UCSD-AML1 (cell line): ENCODE results near the gene ULK4.
"Not testable (repeated sequence)": the region's sequence is repeated elsewhere in the genome, so short reads cannot be mapped to it uniquely, and the experiment has no call there.

Experiments
- DNase-seq: peaks from one replicate; lab custom pipeline; 2025; ENCODE audit not compliant: unreplicated experiment; lab: John Stamatoyannopoulos, UW

The ULK4 gene

GRCh38 chr3:41508063-41508696 lies 453.7 kb downstream of the ULK4 start:
- DNase-seq: no peak

DNA sequence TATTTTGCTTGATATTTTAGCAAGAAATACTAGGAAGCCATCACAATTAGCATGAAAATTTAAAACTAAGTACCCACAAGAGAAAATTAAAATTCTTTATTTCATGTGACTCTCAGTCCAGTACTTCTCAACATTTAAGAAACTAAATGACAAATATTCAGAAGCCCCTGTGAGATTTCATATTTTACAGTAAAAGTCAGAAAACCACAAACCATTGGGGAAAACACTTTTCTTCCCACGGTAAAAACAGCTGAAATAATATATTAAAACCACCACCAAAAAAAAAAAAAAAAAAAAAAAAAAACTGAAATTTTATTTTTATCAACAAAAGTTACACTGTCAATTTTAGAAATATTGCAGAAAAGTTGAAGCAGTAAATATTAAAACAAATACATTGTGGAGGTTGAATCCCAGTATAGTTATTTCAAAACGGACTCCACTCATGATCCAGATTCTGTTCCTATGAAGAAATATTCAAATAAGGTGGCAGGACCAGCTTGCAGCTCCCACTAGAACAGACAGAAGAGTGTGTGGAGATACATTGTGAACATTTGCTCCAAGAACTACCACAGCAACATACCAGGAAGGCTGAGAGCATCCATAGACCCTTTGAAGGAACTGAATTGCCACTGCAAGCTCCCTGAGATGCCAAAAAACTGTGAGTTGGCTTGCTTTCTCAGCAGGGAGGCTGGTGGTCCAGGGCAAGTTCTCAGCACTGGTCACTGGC lies 454.4 kb downstream of the ULK4 start:
- no peak for DNase-seq

DNA sequence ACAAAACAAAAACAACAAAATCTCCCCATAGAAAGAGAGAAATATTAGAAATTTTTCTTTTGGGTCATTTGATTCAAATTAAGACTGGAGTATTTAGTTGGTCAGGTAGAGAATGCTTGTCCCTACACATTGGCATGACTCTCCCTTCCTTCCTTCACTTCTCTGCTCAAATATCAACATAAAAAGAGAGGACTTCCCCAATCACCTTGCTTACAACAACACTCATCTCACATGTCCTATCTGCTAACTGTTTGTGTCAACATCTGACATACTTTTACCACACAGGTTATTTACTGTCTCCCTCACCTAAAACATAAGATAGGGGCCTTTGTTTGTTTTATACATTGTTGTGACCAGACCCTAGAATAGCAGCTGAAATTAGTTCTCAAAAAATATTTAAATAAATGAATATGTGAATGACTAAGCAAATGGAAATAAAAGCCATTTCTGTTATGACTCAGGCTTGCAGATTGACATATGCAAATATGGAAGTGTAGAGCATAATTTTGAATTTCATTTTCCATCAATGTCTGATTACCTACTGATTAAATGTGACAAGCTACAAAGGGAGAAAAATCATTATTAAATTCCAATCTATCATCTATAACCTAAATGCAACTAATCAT lies 457.8 kb downstream of the ULK4 start:
- no peak for DNase-seq

DNA sequence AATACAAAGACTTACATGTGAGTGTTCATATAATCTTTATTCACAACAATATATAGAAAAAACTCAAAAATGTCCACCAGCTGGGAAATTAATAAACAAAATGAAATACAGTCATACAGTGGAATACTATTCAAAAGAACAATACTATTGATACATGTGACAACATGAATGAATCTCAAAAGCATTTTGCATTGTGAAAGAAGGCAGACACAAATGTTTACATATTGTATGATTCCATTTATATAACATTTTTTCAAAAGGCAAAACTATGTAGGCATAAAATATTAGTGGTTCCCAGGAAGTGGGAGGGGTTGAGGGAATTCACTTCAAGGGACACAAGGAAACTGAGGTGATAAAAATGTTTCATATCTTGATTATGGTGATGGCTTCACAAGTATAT lies 459.4 kb downstream of the ULK4 start:
- no peak for DNase-seq

DNA sequence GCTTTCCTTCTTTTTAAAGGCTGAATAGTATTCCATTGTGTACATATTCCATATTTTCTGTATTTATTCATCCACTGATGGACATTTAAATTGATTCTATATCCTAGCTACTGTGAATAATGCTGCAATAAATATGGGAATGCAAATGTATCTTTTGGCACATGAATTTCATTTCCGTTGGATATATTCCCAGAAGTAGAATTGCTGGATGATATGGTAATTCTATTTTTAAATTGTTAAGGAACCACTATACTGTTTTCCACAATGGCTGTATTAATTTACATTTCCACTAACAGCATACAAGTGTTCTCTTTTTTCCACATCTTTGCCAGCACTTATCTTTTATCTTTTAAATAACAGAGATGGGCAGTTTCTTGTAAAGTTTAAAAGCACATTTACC lies 459.9 kb downstream of the ULK4 start:
- DNase-seq: no peak

DNA sequence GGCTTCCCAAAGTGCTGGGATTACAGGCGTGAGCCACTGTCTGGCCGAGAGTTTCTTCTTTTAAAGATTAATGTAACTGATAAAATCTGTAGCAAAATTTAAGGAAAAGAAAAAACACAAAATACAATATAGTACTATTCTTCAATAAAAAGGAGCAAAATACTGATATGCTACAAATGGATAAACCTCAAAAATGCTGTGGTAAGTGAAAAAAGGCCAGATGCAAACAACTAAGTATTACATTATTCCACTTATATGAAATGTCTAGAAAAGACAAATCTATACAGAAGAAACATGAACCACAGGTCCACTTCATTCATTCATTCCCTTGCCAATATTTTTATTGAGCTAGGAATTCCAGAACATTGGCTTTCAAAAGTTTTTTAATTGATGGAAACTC lies 463.1 kb downstream of the ULK4 start:
- no peak for DNase-seq

GRCh38 chr3:41490360-41490759 lies 471.5 kb downstream of the ULK4 start:
- DNase-seq: no peak

GRCh38 chr3:41489231-41489630 lies 472.7 kb downstream of the ULK4 start:
- DNase-seq: no peak

GRCh38 chr3:41488501-41488900 lies 473.4 kb downstream of the ULK4 start:
- DNase-seq: no peak

DNA sequence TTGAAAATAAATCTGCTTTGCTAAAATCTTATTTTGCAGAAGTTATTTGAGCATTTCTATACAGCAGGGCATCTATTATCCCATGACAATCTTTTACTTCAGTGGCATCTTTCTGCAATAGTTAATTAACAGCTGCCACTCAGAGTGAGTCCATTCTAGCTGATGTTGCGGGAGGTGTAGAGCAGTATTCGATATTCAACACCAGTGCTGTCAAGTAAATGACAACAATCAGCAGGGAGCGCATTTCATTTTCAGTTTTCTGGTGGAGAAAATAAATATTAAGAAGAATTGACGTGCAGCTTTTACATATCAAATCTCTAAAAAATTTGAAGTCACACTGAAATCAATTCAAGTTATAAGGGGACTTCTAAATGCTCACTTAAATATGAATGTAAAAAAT lies 476.4 kb downstream of the ULK4 start:
- no peak for DNase-seq

GRCh38 chr3:41482134-41482533 lies 479.8 kb downstream of the ULK4 start:
- no peak for DNase-seq

DNA sequence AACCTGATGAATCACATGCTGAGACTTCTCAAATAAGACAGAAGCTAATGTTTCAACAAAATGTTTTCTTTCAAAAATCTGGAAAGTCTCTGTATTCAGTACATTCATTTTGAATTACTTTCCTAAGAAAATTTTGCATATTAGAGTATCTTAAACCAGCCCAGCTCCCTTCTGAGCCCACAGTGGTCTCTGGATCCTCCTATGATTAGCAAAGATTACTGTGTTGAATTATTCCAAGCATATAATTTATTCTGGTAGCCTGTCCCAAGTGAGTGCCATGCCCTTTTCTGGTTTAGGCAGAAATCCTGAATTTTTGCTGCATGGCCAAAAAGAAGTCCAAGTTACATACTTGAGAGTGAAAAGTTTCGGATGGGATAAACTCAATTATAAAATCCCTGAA lies 483.6 kb downstream of the ULK4 start:
- DNase-seq: no peak

GRCh38 chr3:41477399-41478014 lies 484.4 kb downstream of the ULK4 start:
- DNase-seq: no peak

- DNase-seq: no peak
Observed at GRCh38 chr3:41469083-41469482, 492.8 kb downstream of the ULK4 start.

- DNase-seq: no peak
Observed at GRCh38 chr3:41467481-41467880, 494.4 kb downstream of the ULK4 start.

DNA sequence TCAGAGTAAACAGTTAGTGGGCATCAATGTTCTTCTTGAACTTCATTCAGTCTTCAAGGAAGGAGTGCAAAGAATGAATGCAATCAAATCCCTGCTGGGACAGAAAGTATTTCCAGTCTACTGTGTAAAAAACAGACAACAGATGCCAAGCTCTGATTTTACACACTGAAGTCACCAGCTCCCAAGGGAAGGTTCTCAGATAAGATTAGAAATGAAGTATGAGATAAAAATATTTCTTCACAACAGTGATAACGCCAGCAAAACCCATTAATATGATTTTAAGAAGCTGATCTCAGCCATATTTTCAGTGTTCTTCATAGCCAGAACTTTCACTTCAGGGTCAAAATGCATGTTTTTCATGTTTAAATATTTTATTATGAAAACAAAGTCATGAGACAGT lies 497.0 kb downstream of the ULK4 start:
- no peak for DNase-seq

DNA sequence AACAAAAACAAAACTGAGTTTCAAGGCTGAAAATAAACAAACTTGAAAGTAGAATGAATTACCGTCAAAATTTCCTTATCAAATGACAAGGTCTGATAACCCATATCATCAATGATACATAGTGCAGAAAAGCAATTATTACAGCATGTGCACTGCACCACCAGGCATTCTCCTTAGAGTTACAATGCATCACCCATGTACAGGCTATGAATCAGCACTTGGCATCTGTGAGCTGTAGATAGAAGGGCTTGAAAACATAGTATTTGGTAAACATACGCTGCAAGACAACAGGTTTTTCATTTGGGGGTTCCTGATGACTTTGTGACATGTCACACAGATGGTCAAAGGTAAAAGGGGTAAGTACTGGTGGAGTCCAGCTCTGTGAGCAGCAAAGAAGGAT lies 497.5 kb downstream of the ULK4 start:
- no peak for DNase-seq

DNA sequence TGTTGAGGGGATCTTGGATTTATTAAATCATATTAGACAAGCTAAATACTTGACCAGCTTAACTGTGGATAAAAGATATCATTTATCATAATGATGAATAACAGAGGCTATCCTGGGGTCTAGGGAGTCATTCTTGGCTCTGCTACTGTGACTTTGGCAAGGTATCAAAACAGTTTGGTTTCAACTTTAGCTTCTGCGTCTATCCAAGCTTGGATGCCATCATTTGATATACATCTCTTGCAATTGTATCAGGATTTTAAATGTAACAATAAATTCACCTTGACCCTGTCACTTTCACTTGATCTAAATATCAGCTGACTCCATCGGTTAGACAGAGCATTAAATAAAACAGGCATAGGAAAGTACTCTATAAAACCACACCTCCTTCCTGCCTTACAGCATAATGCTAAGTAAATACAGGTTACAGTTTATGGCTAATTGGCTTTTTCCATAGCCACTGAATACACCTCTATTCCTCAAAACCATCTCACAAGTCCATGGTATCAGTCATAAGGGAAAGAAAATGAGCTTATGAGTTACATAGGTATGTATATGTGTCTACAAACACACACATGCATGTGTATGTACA lies 499.7 kb downstream of the ULK4 start:
- no peak for DNase-seq

GRCh38 chr3:41460736-41461135 lies 501.2 kb downstream of the ULK4 start:
- DNase-seq: no peak

- no peak for DNase-seq
Observed at GRCh38 chr3:41457176-41457575, 504.7 kb downstream of the ULK4 start.

- no peak for DNase-seq
Observed at GRCh38 chr3:41456162-41456561, 505.7 kb downstream of the ULK4 start.

GRCh38 chr3:41453618-41454017 lies 508.3 kb downstream of the ULK4 start:
- not testable (repeated sequence) for DNase-seq
